HL-60/S4 (cell line): ENCODE measurements around the gene BZW2.
"Not testable (repeated sequence)": the region's sequence is repeated elsewhere in the genome, so short reads cannot be mapped to it uniquely, and the experiment has no call there.

ENCODE experiments used
- in situ Hi-C: fragments of 300-500 bp; cut with MboI; formaldehyde crosslinking; loops from 2 replicates; pipeline ENCODE4 v1.14.3; 2022; ENCODE audit warnings: low sequenced_read_pairs

BZW2 gene

DNA sequence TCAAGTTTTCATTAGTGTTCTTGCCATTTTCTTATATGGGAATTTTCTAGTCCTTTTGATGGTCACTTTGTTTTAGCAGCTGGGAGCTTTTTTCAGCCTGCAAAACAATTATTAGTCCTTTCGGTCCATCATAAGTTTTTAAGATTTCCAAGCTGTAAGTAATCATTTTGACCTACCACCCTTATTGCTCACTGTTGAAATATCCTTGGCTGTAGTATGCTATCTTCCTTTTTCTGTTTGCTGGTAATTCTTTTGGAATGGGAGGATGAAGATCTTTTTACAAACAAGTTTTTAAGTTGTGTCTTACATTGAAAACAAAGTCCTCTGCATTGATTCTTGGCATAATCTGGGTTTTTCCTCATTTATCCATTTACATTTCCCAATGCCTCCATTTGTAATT lies 24.0 kb downstream of the BZW2 start:
- in situ Hi-C loops = no loop called here

DNA sequence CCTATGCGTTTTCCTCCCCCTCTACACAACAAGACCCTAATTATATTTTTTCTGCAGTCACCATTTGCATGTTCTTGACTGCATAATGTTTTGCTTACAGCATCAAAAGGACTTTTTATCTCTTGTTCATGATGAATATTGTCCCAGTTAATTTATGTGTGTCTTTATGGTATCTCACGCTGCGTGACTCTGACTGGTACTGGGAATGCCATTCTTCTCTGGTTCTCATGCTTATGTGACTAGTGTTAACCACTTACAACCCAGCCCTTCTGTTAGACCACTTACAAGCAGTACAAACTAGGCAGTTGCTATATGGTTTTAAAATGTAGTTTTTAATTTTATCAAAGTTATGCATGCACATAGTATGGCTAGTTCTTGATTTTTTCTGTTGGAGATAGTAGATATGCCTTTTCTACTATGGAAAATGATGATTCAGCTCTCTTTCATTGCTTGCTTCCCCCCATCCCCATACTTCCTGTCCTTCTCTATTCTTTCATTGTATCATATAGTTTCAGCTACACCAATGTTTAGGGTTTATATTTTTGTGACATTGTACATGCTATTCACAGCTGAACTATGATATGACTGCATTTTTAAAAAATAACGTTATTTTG lies 24.9 kb downstream of the BZW2 start:
- in situ Hi-C loops = no loop called here

DNA sequence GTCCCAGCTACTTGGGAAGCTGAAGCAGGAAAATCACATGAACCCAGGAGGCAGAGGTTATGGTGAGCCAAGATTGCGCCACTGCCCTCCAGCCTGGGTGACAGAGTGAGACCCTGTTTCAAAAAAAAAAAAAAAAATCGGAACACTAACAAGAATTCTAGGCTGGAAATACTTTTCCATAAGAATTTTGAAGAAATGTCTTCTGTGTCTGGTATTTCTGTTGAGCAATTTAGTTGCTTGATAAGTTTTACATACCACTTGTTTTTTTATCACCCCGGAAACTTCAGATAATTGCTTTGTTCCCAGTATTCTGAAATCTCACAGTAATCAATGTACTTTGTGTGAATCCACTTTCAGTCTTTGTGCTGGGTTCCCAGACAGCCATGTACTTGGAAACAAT lies 25.8 kb downstream of the BZW2 start:
- in situ Hi-C loops = no loop called here

DNA sequence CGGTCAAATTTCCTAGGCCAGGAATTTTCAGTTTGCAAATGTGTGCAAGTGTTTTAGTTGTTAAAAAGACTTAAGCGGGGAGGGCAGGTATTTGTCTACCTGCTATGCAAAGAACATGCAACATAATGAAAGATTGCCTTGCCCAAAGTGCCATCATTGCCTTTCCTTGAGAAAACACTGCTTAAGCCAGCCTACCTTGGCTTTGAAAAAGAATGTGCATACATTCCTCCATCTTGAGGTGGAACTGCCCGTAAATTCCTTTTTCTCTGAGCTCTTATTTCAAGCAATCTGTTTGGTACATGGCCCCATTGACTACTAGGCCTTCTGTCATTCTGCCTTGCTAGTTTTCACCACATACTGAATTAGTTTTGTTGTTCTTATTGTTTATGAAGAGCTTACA lies 29.3 kb downstream of the BZW2 start:
- in situ Hi-C loops = no loop called here

DNA sequence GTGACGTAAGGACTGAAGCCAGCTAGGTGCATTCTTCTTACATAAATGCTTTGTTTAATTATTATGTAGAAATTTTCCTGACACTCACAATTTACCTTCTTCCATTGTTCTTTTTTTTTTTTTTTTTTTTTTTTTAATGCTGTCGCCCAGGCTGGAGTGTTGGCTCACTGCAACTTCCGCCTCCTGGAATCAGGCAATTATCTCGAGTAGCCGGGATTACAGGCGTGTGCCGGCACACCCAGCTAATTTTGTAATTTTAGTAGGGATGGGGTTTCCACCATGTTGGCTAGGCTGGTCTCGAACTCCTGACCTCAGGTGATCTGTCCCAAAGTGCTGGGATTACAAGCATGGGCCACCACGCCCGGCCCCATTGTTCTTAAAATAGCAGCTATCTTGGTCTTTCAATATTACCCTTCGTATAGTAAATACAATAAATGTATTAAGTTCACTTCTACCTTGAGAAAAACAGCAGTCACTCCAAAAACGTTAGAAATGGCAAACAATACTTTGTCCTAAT lies 32.1 kb downstream of the BZW2 start:
- in situ Hi-C loops = no loop called here

DNA sequence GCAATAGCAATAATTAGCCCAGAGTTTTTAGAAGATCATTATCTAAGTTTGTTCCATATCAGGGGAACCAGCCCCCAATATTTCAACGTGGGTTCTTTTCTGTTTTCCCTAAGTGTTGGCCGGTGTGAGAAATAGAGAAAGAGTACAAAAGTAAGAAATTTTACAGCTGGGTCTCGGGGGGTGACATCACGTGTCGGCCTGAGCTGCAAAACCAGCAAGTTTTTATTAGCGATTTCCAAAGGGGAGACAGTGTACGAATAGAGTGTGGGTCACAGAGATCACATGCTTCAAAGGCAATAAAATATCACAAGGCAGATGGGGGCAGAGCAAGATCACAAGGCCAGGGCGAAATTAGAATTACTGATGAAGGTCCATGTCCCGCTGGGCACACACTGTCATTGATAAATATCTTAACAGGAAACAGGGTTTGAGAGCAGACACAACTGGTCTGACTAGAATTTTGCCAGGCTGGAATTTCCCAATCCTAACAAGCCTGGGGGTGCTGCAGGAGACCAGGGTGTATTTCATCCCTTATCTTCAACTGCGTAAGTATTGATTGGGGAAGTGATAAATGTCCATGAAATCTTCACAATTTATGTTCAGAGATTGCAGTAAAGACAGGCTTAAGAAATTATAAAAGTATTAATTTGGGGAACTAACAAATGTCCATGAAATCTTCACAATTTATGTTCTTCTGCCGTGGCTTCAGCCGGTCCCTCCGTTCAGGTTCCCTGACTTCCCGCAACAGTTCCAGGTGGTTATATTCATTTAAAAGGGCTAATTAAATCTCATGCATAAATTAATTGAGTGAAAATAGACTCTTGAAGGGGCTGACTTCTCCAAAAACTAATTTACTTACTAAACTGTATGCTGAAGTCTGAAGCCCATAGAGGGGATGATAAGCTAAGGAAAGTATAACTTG lies 32.9 kb downstream of the BZW2 start:
- in situ Hi-C loops = not testable (repeated sequence)

DNA sequence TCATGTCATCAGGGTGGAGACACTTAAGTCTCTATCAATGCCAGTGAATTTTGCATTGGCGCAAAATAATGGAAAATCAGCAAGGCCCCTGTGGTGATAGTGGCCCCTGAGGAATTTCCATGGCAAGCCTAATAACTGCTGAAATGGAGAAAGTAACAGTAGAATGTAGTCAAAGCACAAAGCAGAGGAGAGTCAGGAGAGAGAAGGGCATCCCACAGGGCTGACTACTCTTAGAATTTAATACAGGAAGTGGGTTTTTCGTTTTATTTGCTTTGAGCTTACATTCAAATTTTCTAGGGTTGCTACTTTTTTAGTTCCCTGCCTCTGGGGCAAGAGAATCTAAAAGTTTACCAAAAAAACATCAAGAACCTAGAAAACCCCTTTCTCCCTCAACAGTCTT lies 39.0 kb downstream of the BZW2 start:
- in situ Hi-C loops = no loop called here

DNA sequence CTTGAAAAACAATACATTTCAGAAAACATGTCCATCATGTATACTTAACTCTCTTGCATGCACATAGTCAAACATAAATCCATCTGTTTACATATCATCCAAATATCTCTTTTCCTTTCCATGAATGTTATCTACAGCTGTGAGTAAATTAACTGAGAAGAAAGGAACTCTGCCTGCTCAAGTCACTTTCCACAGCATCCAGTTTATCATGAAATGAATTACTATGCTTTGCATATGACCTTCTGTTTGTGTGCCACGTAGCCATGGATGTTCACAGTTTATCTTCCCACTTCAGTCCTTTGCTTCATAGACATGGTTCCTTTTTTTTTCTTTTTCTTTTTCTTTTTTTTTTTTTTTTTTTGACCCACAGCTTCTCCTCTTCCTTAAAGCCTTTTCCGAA lies 39.6 kb downstream of the BZW2 start:
- in situ Hi-C loops = no loop called here

DNA sequence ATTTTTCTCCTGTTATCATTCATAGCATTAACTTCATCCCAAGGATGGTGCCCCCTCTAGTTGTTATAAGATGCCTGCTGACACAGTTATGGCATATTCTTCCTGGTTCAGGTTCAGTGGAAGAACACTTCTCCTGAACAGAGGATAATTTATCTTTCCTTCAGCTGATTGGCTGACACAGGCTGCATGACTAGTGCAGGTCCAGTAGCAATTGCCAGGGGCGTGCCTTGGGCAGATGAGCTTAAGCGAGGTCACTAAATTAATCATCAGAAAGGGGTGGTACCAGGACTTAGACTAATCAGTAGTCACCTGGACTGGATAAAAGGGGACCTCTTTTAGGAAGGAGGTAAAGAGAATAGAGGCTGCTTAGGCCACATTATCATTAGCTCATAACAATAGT lies 42.3 kb downstream of the BZW2 start:
- in situ Hi-C loops = no loop called here

DNA sequence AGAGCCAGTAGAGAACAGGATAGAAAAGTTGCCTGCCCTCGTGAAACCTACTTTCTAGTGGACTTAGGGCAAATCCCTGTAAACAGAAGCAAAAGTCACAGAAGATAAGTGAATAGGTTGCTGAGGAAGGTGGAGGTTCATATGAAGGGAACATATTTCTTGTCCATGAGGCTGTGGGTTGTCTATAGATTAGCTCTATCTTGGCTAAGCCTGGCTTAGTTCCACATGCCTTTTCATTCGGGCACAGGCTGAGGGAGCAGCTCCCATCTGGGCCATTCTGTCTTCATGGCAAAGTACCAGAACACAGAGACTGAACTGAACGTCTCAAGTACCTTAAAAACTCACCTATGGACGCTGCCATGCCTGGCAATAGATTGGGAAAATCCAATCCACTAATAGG lies 45.3 kb downstream of the BZW2 start:
- in situ Hi-C loops = no loop called here

DNA sequence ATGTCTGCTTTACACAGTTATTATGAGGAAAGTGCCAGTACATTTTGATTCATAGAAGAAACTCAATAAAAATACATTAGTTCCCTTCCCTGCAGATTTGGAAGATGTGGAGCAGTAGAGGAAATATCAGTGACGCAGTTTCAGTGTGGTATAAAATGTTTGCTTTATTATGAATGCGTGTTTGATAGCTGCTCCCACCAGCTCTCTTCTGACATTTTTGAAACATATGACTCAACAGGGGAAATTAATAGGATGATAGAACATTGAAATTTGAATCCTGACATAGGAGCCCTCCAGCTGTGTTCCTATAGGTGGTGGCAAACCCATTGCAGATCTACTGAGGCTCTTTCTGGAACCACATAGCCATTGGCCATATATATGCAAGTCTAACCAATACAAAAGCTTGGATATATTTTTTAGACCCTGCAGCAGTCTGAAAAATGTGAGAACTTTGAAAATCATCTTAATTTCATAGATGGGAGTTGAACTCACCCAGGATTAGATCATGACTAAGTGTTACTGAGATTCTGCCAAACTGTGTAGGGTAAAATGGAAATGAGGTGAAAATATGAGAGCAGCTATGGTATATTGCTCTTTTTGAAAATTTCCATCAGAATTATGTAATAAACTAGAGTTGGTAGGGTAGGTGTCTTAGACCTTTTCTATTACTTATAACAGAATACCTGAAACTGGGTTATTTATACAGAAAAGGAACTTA lies 47.8 kb downstream of the BZW2 start:
- in situ Hi-C loops = no loop called here

DNA sequence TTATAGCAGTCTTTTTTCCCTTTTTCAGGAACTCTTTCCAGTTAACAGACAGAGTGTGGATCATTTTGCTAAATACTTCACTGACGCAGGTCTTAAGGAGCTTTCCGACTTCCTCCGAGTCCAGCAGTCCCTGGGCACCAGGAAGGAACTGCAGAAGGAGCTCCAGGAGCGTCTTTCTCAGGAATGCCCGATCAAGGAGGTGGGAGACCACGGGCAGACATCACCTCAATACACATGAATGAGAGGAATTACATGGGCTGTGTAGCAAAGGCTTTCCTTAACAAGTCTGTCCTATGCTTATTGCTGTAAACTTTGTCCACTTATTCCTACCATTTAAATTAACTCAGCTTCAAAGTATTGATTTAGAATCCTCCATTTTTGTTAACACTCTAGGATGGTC lies 48.8 kb downstream of the BZW2 start:
- in situ Hi-C loops = no loop called here

DNA sequence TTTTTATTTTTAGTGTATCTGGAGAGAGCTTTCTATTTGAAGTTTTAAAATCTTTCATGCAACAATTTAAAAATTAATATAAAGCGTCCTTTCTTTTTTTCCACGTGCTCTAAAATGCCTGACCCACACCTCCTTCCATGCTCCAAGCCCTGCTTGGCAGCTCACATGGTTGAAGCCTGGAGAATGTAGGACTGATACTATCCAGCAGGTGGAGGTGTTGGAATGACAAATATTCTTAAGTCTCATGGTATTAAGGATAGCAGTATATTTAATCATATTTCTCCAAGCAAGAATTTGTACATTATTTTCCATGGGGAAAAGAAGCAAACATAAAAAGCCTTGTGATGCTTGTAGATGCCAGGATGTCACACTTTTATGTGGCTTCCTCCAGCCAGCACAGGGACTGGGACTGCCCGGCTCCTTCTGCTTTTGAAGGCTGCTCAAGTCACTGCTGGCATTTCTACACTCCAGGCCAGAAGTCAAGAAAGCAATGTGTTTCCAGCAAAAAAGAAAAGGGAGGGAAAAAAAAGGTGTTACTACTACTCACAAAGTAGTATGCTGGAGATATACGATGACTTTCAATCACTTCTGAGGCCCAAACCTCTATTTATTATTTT lies 49.7 kb downstream of the BZW2 start:
- in situ Hi-C loops = no loop called here

DNA sequence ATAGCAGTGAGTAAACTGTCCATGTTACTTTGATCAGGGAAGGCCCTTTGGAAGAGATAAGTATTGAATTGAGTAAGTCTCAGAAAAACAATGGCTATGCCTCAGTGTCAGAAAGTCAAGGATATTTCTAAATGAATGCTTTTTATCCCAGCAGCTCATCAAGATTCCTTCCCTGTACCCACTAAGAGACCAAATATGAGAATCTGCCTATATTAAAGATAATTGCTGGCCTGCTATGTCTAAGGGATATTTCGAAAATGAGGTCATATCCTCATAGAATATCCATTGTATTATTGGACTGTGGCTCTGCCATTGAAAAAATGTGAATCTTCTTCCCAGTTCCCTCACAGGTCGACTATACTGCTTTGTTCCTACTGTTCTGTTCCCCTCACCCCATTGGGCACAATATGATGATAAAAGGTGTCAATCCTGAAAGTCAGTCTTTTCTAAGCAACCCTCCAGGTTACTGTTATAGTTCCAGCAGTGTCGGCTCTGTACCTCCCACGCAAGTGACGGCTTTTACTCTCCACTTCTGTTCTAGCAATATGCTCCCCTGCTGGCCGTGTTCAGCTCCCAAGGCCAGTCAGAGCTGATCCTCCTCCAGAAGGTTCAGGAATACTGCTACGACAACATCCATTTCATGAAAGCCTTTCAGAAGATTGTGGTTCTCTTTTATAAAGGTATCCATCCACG lies 51.7 kb downstream of the BZW2 start:
- in situ Hi-C loops = no loop called here

DNA sequence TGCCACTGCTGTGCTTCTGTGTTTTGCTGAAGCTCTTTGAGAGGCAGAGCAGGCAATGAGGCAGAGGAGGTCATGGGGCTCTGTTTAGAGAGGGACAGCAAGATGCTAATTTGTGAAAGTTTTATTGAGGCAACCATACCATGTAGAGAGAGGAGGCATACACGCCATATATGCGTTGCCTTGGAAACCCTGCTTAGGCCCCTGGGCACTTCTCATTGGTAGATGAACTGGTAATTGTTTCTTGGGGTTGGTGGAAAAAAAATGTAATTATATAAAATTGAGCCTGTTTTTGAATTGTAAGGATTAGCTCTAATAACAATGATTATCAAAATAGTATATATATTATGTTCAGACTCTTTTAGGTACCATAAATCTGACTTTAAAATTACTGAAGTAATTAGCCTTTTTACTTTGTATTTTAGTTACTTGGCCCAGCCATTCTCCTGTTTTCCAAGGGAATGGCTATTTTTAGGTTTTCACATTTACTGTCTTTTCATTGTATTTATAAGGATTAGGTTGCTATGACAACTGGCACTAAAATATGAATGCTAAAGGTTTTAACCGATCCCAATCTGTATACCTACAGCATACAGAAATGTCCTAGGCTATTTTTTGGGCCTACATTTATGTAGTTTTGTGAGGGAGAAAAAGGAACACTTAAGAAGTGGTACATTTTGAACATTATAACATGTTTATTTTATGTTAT lies 52.4 kb downstream of the BZW2 start:
- in situ Hi-C loops = no loop called here

DNA sequence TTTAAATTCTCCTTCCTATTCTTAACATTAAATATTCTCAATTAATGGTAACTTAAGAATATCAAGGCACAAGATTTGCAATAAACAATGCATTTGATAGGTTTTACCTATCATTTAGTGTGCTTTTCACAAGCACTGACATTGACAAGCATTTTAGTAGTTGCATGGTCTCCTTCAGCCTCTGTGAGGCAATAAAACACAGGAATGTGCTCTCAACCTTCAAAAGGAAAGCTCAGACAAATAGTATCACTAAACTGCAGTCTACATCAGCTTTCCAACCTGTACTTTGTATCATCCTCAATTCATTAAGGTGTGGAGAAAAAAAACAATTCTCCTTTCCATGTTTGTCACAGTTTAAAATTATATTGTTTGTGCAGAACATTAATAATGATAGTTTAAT lies 56.5 kb downstream of the BZW2 start:
- in situ Hi-C loops = no loop called here

DNA sequence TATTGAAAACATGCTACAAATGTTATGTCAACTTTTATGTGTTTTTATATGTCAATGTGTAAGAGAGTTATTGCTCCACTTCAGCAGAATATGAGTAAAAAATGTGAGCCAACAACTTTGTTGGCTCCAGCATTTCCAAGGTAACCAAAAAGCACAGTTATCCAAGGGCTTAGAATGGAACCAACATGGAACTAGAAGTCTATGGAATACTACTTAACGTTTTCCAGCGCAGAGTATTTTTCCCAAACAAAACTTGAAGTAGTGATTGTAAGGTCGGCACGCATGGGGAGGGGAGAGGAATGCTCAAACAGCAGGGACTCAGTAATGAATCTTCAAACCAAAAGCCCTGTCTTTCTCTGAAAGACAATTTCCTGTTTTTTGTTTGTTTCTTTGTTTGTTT lies 62.5 kb downstream of the BZW2 start:
- in situ Hi-C loops = no loop called here

DNA sequence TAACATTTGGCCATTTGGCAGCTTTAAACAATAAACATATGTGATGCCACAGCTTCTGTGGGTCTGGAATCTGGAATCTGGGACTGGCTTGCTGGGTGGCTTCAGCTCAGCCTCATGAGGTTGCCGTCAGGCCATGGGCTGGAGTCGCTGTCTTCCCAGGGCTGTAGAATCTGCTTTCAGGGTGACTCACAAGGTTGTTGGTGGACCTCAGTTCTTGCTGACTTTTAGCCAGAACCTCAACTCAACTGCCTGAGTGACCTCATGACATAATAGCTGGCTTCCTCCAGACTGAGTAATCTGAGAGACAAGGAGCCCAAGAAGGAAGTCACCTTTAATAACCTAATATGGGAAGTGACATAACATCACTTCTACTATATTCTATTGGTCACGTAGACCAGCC lies 63.0 kb downstream of the BZW2 start:
- in situ Hi-C loops = no loop called here

DNA sequence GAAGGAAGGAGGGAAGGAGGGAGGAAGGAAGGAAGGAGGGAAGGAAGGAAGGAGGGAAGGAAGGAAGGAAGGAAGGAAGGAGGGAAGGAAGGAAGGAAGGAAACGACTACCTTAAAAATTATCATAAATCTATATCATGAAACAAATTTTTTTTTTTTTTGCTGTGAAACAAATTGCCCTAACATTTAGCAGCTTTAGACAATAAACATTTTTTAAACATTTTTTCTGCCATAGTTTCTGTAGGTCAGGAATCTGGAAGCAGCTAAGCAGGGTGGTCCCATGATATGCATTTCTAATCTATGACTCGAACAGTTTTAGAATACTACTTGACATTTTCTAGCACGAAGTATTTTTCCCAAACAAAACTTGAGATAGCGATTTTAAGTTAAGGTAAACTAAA lies 64.7 kb downstream of the BZW2 start:
- in situ Hi-C loops = no loop called here

DNA sequence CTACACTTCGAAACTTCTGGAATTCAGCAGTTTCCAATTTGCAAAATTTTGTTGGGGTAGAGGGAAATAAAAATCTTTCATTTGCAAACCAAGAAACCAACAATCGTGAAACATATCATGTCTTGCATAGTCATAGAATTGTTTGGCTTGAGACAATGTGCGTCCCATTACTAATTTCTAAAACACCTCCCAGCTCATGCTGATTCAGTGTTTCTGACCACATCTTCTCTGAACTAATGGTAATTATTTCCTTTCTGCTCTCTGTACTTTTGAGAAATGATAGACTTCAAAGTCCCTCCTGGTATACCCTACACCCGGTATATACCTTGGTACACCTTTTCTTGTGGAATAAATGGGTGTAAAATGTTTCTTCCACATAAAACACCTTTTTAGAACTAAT lies 65.7 kb downstream of the BZW2 start:
- in situ Hi-C loops = no loop called here
